NCI-H2196 (cell line): Measurements from ENCODE around the gene CXCL17.
A peak's percentile ranks its signal among the peaks of the same experiment; 100 is the strongest.
"Not testable (repeated sequence)": the region's sequence is repeated elsewhere in the genome, so short reads cannot be mapped to it uniquely, and the experiment has no call there.

Source experiments
- DNase-seq: peaks from one replicate; lab custom pipeline; 2025; ENCODE audit not compliant: unreplicated experiment; lab: John Stamatoyannopoulos, UW

The CXCL17 gene, protein sequence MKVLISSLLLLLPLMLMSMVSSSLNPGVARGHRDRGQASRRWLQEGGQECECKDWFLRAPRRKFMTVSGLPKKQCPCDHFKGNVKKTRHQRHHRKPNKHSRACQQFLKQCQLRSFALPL

DNA sequence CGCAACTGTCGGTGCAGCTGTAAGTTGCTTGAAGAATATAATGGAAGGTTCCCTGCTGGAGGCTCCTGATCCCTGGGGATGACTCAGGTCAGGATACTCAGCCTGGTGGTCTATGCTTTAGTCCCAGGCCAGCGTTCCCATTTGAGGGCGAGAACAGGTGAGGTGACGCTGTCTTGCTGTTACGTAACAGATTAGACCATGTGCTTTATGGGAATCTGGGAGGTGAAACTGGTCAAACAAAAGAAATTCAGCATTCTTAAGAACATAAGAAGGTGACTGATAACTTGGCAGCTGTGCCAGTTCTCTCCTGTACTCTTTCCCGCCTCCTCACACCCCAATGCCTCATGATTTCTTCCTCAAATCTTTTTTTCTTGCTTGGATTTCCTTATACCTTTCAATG, at the start of gene CXCL17:
TSS of gene CXCL17 (minus strand) at position 114 of the 400 bp plus-strand sequence. CDS start 114 bp downstream, outside the sequence.
- peak; percentile 60 for DNase-seq

DNA sequence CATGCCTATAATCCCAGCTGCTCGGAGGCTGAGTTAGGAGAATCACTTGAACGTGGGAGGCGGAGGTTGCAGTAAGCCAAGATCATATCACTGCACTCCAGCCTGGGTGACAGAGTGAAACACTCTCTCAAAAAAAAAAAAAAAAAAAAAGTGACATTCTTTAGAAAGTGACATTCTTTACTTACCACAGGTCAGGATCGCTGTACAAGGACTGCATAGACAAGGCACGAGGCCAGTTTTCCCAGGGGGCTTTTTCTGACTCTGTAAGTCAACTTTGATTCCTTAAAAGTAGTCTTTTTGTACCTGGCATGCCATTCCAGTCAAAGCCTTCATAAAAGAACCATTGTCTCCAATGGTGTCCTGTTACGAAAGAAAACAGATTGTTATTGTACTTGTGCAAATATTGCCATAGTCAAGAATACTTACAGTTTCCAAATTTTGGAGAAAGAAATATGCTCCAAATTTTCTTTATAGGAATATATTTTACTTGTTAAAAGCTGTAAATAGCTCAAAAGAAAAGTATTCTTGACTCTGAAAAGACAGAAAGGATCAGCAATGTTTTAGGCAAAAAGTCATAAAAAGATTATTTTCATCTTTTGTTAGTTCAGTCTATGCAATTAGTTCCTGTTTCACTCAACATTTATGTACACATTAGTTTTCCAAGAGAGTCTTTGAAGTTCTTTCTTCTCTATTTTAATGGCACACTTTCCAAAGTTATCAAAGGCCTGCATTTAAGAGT, 46.2 kb upstream of the CXCL17 start:
- peak; percentile 19 for DNase-seq

DNA sequence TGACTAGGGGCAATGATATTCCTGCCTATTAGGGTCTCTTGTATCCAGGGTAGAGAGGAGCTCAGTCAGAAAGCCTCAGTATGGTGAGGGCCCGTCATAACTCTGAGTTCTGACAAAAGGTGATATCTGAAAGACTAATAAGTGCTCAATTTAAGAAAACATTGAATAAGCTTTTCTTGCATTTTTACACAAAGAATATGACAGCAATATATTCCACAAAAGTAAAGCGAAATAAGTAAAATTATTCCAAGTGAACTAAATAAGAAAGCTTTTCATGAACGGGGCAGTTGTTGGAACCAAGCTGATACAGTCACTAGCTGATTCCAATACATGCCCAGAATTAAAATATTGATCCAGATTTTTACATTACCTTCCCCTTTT, 45.0 kb upstream of the CXCL17 start:
- no peak for DNase-seq

DNA sequence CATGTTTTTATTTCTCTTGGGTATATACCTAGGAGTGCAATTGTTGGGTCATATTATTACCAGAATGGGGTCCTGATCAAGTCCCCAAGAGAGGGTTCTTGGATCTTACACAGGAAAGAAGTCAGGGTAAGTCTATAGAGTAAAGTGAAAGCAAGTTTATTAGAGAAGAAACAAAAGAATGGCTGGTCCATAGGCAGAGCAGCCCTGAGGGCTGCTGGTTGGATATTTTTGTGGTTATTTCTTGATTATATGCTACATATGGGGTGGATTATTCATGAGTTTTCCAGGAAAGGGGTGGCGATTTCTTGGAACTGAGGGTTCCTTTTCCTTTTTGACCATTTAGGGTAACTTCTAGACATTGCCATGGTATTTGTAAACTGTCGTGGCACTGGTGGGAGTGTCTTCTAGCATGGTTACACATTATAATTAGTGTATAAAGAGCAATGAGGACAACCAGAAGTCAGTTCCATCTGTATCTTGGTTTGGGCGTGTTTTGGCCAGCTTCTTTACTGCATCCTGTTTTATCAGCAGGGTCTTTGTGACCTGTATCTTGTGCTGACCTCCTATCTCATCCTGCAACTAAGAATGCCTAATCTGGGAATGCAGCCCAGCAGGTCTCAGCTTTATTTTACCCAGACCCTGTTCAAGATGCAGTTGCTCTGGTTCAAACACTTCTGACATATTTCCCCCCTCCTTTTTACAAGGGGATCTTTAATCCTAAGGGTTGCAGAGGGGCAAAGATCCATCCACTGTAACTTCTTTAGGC, 44.5 kb upstream of the CXCL17 start:
- DNase-seq, result no peak

DNA sequence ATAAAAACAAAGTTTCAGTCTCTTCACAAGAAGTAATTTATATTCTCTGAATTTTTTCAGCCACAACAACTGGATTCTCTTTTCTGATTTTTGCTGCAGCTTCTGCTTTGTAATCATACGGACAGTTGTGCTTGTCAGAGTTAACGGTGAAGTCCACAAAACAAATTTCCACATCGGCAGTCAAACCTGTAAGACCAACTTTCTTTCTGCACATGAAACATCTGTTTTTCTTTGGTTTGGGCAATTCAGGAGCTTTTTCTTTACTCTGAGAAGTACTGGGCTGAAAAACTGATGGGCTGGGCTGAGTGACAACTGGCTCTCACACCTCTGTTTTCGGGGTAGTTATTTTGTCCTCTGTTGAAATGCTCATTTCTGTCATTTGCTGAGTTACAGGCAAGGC, 42.3 kb upstream of the CXCL17 start:
- DNase-seq, result not testable (repeated sequence)

DNA sequence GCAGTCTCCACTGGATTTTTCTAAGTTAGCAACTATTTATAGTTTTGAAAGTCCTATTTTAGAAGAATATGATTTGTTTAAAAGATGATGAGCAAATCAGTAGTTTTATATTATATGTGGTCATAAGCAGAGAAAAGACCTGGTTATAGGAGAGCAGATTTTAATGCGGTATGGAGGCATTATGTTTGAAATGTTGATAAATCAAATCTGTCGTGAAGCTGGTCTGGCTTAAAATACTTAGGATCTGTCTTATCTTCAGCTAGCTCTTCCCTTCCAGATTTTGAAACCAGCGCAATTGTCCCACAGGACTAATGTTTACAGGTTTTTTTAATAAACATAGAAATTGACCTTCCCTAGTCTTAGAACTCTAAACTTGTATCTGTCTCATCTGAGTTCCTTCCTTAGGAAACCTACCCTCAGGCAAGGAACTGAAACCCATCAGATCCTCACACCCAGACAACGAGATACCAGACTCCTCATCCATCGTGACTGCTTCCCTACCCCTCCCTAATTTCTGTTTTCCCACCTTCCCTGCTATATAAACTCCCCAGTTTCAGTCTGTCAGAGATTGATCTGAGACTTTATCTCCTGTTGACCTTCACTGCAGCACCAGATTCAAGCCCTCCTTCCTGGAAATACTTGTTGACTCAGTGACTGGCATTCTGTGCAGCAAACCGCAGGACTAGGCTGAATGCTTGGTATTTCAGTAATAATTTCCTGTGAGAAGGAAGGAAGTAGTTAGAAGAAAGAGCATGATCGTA, 37.8 kb upstream of the CXCL17 start:
- DNase-seq, result no peak

DNA sequence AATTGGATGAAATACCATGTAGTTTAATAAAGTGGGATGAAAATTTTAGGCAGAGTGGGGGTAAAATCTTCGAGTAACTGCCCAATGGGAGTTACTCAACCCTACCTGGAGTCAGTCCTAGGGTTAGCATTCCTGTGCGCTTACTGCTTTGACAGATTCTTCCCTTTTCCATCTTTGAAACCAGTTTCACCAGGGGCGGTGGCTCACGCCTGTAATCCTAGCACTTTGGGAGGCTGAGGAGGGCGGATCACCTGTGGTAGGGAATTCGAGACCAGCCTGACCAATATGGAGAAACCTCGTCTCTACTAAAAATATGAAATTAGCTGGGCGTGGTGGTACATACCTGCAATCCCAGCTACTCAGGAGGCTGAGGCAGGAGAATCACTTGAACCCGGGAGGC, 37.0 kb upstream of the CXCL17 start:
- no peak for DNase-seq

DNA sequence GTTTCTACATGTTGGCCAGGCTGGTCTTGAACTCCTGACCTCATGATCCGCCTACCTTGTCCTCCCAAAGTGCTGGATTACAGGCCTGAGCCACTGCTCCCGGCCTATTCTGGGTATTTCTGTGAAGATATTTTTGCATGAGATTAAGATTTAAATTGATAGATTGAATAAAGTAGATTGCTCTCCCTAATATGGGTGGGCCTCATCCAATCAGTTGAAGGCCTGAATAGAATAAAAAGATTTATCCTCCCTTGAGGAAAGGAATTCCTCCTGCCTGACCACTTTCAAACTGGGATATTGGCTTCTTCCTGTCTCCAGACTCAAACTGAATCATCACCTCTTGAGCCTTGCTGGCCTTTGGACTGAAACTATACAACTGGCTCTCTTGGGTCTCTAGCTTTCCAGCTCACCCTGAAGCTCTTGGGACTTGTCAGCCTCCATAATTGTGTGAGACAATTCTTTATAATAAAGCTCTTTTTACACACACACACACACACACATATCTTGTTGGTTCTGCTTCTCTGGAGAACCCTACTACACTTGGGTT, 36.1 kb upstream of the CXCL17 start:
- DNase-seq, result no peak

DNA sequence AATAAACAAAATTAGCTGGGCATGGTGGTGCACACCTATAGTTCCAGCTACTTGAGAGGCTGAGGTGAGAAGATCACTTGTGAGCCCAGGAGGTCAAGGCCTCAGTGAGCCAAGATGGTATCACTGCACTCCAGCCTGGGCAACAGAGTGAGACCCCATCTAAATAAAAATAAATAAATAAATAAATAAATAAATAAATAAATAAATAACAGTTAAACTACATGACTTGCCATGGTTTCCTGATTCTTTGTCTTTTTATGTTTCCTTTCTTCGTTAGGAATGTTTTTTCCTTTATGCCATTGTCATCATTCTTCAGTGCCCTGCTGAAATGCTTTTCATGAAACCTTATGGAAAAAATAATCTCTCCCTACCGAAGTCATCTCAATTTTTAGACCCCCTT, 35.2 kb upstream of the CXCL17 start:
- no peak for DNase-seq

DNA sequence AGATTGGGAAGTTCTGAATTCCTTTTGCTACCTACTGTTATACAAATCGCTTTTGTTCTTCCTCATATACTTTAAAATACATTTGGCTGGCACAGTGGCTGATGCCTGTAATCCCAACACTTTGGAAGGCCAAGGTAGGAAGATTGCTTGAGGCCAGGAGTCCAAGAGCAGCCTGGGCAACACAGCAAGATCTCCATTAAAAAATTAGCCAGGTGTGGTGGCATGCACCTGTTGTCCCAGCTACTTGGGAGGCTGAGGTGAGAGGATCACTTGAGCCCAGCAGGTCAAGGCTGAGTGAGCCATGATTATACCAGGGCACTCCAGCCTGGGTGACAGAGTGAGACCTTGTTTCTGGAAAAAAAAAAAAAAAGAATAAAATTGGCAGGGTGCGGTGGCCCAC, 34.4 kb upstream of the CXCL17 start:
- DNase-seq, result no peak

DNA sequence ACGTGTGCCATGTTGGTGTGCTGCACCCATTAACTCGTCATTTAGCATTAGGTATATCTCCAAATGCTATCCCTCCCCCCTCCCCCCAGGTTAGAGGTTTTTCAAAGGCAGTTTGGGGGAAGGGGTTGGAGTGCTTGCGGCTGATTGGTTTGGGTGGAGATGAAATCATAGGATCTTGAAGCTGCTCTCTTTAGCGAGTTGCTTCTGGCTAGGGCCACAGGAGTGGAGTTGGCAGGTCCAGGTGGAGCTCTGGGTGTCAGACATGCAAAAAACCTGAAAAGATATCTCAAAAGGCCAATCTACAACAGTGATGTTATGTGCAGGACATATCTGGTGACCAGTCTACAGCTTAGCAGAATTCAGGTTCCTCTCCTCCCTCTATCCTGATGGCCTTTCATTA, 32.6 kb upstream of the CXCL17 start:
- no peak for DNase-seq

DNA sequence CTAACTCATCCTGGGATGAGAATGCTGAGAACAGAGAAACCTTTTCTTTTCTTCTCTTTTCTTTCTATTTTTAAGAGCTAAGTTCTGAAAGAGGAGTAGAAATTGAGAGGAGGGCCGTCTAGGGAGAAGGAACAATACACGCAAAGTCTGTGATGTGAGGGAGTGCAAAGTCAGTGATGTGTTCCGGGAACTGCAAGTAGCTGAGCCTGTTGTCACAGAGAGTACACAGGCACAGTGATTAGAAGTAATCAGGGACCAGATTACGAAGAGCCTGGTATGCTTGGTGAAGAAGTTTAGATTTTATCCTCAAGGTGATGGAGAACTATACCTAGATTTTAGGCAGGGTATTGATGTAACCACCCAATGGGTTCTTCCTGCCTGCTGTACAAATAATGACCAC, 32.0 kb upstream of the CXCL17 start:
- no peak for DNase-seq

DNA sequence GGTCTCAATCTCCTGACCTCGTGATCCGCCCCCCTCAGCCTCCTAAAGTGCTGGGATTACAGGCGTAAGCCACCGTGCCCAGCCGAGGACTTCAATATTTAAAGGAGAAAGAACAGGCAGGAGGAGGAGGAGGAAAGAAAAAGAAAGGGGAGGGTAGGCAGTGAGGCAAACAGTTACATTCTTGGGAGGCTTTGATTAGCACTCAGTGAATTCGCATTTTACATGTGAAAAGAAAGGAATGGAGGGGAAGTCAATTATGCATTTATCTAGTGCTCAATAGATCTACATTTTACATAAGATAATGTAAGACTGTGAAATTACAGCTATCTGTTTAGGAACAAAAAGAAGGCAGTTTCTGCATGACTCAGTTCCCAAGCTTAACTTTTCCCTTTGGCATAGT, 30.9 kb upstream of the CXCL17 start:
- DNase-seq, result no peak

DNA sequence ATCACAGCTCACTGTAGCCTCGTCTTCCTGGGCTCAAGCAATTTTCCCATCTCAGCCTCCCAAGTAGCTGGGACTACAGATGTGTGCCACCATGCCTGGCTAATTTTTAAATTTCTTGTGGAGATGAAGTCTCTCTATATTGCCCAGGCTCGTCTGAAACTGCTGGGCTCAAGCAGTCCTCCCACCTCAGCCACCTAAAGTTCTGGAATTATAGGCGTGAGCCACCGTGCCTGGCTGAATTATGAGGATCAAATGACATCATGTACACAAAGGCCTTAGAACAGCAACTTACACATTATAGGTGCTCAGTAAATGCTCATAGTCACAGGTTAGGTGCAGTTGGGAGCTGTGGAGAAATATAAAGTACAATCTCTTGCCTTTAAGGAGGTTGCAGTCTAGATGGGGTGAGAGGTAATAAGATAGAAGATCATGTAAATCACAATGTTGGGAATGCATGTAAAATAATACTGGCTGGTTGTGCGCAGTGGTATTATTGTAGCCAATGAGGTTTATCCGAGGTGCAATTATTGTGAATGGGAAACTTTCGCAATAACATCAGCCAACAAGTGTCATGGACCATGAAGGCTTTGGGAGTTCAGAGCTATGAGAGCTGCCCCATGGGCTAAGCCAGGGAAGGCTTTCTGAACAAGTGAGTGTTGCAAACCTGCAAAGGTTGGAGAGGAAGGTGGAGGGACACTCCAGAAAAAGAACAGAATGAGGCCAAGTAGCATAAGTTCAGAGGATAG, 29.8 kb upstream of the CXCL17 start:
- no peak for DNase-seq

DNA sequence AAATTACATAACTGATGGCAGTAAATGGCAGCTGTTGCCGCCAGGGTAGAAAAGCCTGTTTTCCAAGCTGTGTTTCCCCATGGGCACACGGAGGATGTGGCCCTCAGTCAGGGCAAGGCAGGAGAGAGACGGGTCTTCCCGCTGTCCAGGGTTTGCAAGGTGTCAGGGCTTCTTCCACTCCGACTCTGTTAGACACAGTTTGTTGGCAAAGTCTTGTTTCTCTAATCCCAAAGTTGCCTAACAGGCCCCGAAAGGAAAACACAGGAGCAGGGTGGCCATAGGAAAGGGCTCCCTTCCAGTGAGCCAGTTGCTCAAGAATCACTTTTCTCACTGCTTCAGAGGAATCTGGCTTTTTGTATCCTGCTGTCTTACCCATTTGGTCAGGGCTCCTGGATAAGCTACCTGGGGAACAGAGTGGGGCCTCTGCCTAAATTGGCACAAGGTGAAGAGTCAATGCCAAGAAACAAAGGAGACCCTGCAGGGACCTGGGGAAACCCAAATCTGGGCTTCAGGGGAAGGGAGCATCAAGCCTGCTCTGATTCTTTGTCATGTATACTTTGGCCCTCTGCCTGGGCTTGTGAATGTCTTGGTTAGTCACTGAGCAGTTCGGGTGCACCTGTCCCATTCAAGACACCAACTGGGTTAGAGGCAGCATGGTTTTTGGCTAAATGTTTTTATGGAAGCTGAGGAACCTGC, 29.0 kb upstream of the CXCL17 start:
- no peak for DNase-seq

DNA sequence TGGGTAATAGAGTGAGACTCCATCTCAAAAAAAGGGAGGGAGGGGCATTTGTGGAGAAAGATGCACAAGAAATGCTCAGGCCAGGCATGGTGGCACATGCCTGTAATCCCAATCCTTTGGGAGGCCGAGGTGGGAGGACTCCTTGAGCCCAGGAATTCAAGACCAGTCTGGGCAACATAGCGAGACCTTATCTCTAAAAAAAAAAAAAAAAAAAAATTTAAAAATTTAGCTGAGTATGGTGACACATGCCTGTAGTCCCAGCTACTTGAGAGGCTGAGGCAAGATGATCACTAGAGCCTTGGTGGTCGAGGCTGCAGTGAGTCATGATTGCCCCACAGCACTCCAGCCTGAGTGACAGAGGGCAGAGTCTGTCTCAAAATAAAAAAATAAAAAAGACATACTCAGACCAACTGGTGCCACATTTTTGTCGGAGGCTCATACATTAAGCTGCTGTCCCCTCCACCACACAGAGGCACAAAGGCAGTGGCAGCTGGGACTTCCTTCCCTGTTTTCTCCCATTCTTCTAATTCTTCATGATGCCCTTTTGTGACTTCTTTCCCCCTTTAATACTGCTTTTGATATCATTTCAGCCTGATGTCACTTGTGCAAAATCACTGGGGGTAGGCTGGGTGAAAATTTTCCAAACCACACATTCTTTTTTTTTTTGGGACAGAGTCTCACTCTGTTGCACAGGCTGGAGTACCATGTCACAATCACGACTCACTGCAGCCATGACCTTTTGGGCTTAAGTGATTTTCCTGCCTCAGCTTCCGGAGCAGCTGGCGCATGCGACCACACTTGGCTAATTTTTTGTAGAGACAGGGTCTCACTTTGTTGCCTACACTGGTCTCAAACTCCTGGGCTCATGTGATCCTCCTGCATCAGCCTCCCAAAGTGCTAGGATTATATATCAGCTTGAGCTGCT, 26.8 kb upstream of the CXCL17 start:
- DNase-seq, result no peak

DNA sequence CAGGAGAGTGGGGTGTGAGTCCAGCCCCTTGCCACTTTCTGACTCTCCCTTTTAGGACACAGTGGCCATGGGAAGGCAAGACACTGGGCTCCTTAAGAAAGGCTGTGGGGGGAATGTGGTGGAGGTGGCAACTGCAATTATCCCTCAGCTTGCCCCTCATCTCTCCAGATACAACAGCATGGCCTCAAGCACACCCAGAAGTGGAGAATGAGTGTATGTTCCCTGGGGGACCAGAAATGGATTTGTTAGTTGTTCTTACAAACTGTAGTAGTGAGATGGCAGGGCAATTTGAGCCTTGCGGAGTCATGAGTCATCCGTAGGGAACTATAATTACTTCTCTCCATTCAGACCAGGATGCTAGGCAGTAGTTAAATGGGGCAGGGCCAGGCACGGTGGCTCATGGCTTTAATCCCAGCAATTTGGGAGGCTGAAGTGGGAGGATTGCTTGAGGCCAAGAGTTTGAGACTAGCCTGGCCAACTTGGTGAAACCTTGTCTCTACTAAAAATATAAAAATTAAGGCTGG, 25.6 kb upstream of the CXCL17 start:
- DNase-seq, result peak; percentile 16

DNA sequence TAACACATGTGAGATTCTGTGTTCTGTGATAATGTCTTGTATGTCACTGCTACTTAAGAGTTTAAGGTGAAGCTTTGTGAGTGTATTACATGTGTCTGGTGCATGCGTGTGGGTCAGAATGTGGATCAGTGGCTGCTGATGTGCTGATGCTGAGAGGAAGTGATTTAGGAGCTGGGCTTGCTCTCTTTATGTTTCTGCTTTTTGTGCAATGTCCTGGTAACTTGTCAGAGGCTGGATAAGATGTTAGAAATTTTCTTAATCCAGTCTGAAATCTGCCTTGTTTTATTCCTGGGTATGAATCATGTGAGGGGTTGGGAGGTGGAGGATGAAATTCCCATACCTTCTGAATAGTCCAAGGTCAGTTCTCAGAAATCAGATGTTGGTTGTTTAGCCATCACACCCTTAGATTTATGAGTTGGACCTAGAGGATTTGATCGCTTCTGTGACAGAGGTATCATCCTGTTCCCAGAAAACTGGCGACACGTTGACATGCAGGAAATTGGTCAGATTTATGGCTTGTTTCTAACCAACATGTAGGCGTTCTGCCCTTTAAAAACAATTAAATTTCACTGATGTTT, 24.5 kb upstream of the CXCL17 start:
- no peak for DNase-seq
